K562 (cell line): ENCODE measurements around the gene ETS2. TPM values are rescaled to one million over a fixed set of nuclear protein-coding genes. Genes with fewer than 3 reads are reported as not detected.

Experiments used
- ATF1 ChIP-seq, 2 experiments: fragments of 450-650 bp in 1 of 2; IDR thresholded peaks; 2 replicates each; pipeline ENCODE4 v1.6.1; 2016; ENCODE audit warnings: missing compliant biosample characterization in 1 of 2, missing genetic modification characterization in 1 of 2
- BDP1 ChIP-seq: IDR thresholded peaks from 3 replicates; pipeline ENCODE4 v1.6.1; 2011; ENCODE audit not compliant: insufficient read length, insufficient read depth
- CREBBP ChIP-seq: IDR thresholded peaks from one replicate; pipeline ENCODE4 v1.6.1; 2012; ENCODE audit warnings: low read depth, mild to moderate bottlenecking, control low read depth, inconsistent platforms, low read length
- DMBX1 ChIP-seq: fragments of 250-450 bp; sonication (Bioruptor Pico); IDR thresholded peaks from 2 replicates; pipeline ENCODE4 v1.8.0; 2022; ENCODE audit warnings: inconsistent platforms, mild to moderate bottlenecking, moderate library complexity, borderline replicate concordance
- E2F6 ChIP-seq, 2 experiments: IDR thresholded peaks; 2 replicates each; pipeline ENCODE4 v1.6.1; 2011; ENCODE audit warnings: borderline replicate concordance in 1 of 2, control low read depth in 1 of 2, low read depth in 1 of 2, low read length in 1 of 2, mild to moderate bottlenecking in 1 of 2, mixed read lengths in 1 of 2, moderate library complexity in 1 of 2; ENCODE audit not compliant: insufficient read depth in 1 of 2, insufficient read length in 1 of 2, poor library complexity in 1 of 2, severe bottlenecking in 1 of 2; ENCODE audit errors: extremely low read depth in 1 of 2
- GATAD2B ChIP-seq: fragments of 450-650 bp; IDR thresholded peaks from 2 replicates; pipeline ENCODE4 v1.6.1; 2017; ENCODE audit warnings: mild to moderate bottlenecking, borderline replicate concordance
- GTF2F1 ChIP-seq: IDR thresholded peaks from 2 replicates; pipeline ENCODE4 v1.6.1; 2011; ENCODE audit warnings: low read depth, low read length, improper control_type of control experiment
- HDAC1 ChIP-seq, 2 experiments: fragments of 450-650 bp; IDR thresholded peaks; 2 replicates each; pipeline ENCODE4 v1.6.1; 2016 to 2017; ENCODE audit warnings: inconsistent platforms in 1 of 2, mild to moderate bottlenecking in 1 of 2, moderate library complexity in 1 of 2
- HOXB6 ChIP-seq: fragments of 250-450 bp; sonication (Bioruptor Pico); IDR thresholded peaks from 2 replicates; pipeline ENCODE4 v1.5.1; 2022; ENCODE audit warnings: mild to moderate bottlenecking, borderline replicate concordance
- MYNN ChIP-seq, 2 experiments: sonication (generic); formaldehyde crosslinking in 1 of 2; IDR thresholded peaks; 2 replicates each; pipeline versions ENCODE4 v1.5.0 to v1.6.1; 2016 to 2020; ENCODE audit warnings: antibody characterized with exemption in 1 of 2, missing genetic modification reagents in 1 of 2
- PATZ1 ChIP-seq: fragments of 250-450 bp; sonication (Bioruptor Pico); IDR thresholded peaks from 2 replicates; pipeline ENCODE4 v1.5.0; 2020; ENCODE audit warnings: mild to moderate bottlenecking, borderline replicate concordance
- RB1 ChIP-seq: fragments of 450-650 bp; IDR thresholded peaks from 2 replicates; pipeline ENCODE4 v1.6.1; 2017; ENCODE audit warnings: low read depth, mild to moderate bottlenecking
- RBM25 ChIP-seq: fragments of 200-400 bp; formaldehyde crosslinking; IDR thresholded peaks from 2 replicates; pipeline ENCODE4 v1.6.1; 2018; ENCODE audit warnings: low read length, low read depth, moderate library complexity; ENCODE audit not compliant: severe bottlenecking
- RCOR1 ChIP-seq, 2 experiments: IDR thresholded peaks; 2 replicates each; pipeline ENCODE4 v1.6.1; 2012; ENCODE audit warnings: low read depth in 2 of 2, low read length in 2 of 2, borderline replicate concordance in 1 of 2, improper control_type of control experiment in 1 of 2
- SAFB ChIP-seq: fragments of 200-400 bp; formaldehyde crosslinking; IDR thresholded peaks from 2 replicates; pipeline ENCODE4 v1.6.1; 2017; ENCODE audit warnings: low read depth, low read length, borderline replicate concordance
- SNIP1 ChIP-seq: fragments of 450-650 bp; IDR thresholded peaks from 2 replicates; pipeline ENCODE4 v1.7.1; 2017; ENCODE audit warnings: low read depth, mild to moderate bottlenecking
- TCF7L2 ChIP-seq: fragments of 150-350 bp; IDR thresholded peaks from 2 replicates; pipeline ENCODE4 v1.6.1; 2016; ENCODE audit warnings: low read depth, mild to moderate bottlenecking, low read length, moderate library complexity
- ZBTB7A ChIP-seq: IDR thresholded peaks from 2 replicates; pipeline ENCODE4 v1.6.1; 2011; ENCODE audit warnings: low read depth, mild to moderate bottlenecking, low read length, moderate library complexity, borderline replicate concordance; ENCODE audit not compliant: control insufficient read depth
- ZFP30 ChIP-seq: fragments of 250-450 bp; sonication (Bioruptor Pico); IDR thresholded peaks from 2 replicates; pipeline ENCODE4 v1.8.0; 2022; ENCODE audit warnings: moderate library complexity, mild to moderate bottlenecking, inconsistent platforms, borderline replicate concordance
- ZNF239 ChIP-seq: fragments of 250-450 bp; sonication (Bioruptor Pico); IDR thresholded peaks from 2 replicates; pipeline ENCODE4 v1.4.0; 2020; ENCODE audit warnings: mild to moderate bottlenecking
- ZNF253 ChIP-seq: fragments of 250-450 bp; sonication (Bioruptor Pico); conservative IDR thresholded peaks from 2 replicates; pipeline ENCODE4 v1.6.1; 2021; ENCODE audit warnings: mild to moderate bottlenecking
- ZNF444 ChIP-seq: fragments of 250-450 bp; sonication (Bioruptor Pico); IDR thresholded peaks from 2 replicates; pipeline ENCODE4 v1.4.0; 2020; ENCODE audit warnings: mild to moderate bottlenecking, moderate library complexity
- polyA plus RNA-seq, 8 experiments: library from polyadenylated mRNA; depleted of rRNA in 4 of 8; stranded (reverse) in 5 of 8; unstranded in 3 of 8; fragments of >200 nt; fragmentation: Nextera tagmentation in 2 of 8; fragmentation: Illumina TruSeq in 1 of 8; extraction: Ambion mirVana in 2 of 8; extraction: Trizol in 1 of 8; gene quantifications; 2 replicates each; pipeline versions ENCODE4 v1.2.1 to v1.2.3, GENCODE V29; 2011 to 2014; ENCODE audit warnings: inconsistent platforms in 1 of 8, missing spikeins in 1 of 8
- total RNA-seq, 7 experiments: library from RNA; depleted of rRNA in 6 of 7; stranded (reverse); fragments of >200 nt in 6 of 7; fragmentation: Illumina TruSeq in 2 of 7; extraction: Trizol in 2 of 7; gene quantifications; 2 replicates each; pipeline versions ENCODE4 v1.2.1 to v1.2.3, GENCODE V29; 2011 to 2021; ENCODE audit warnings: low replicate concordance in 1 of 7
- TF ChIP-seq, protein P1 (sequence below): fragments of 250-450 bp; sonication (Bioruptor Pico); IDR thresholded peaks from 2 replicates; pipeline ENCODE4 v1.4.0; 2020; ENCODE audit warnings: mild to moderate bottlenecking, moderate library complexity, borderline replicate concordance

Gene ETS2
- total and polyA plus RNA-seq, 9 of the 15 experiments (the other 6 are each of a cell fraction or from before 2014, with no cell fraction given) = 1.7 to 24.4 (median 12.2) TPM

- TF ChIP-seq E2F6 (IDR thresholded peaks at IDR 0.05; ENCODE audit: borderline replicate concordance in 1 of 2, extremely low read depth in 1 of 2, insufficient read depth in 1 of 2, insufficient read length in 1 of 2, low read depth in 1 of 2, low read length in 1 of 2, poor library complexity in 1 of 2, severe bottlenecking in 1 of 2) (no peak), PATZ1 (no peak), SAFB (no peak), BDP1 (no peak), HOXB6 (CRISPR knock-in tag) (no peak), RB1 (peak; percentile 47; the same call in 1 of the 2 replicates), DMBX1 (CRISPR knock-in tag) (no peak), ZNF444 (CRISPR knock-in tag) (no peak), ZFP30 (CRISPR knock-in tag) (no peak), ZNF239 (CRISPR knock-in tag) (no peak), CREBBP (no peak), ATF1 (CRISPR knock-in tag; IDR thresholded peaks at IDR 0.05) (no peak), ATF1 (tag; IDR thresholded peaks at IDR 0.05) (no peak; the same call in 1 of the 2 replicates), TCF7L2 (no peak), RBM25 (no peak), SNIP1 (no peak), GTF2F1 (no peak), HDAC1 (IDR thresholded peaks at IDR 0.05) (no peak), GATAD2B (no peak), RCOR1 (IDR thresholded peaks at IDR 0.05; ENCODE audit: borderline replicate concordance in 1 of 2, low read depth in 2 of 2, low read length in 2 of 2) (peak in 1 of 2 experiments; percentile 67; a peak in 2 of 4 replicates), MYNN (IDR thresholded peaks at IDR 0.05) (no peak), MYNN (CRISPR knock-in tag; IDR thresholded peaks at IDR 0.05) (no peak), ZNF253 (CRISPR knock-in tag) (no peak), ZBTB7A (no peak)
- TF ChIP-seq, protein P1, sequence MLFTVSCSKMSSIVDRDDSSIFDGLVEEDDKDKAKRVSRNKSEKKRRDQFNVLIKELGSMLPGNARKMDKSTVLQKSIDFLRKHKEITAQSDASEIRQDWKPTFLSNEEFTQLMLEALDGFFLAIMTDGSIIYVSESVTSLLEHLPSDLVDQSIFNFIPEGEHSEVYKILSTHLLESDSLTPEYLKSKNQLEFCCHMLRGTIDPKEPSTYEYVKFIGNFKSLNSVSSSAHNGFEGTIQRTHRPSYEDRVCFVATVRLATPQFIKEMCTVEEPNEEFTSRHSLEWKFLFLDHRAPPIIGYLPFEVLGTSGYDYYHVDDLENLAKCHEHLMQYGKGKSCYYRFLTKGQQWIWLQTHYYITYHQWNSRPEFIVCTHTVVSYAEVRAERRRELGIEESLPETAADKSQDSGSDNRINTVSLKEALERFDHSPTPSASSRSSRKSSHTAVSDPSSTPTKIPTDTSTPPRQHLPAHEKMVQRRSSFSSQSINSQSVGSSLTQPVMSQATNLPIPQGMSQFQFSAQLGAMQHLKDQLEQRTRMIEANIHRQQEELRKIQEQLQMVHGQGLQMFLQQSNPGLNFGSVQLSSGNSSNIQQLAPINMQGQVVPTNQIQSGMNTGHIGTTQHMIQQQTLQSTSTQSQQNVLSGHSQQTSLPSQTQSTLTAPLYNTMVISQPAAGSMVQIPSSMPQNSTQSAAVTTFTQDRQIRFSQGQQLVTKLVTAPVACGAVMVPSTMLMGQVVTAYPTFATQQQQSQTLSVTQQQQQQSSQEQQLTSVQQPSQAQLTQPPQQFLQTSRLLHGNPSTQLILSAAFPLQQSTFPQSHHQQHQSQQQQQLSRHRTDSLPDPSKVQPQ = no peak
Observed at GRCh38 chr21:38804789-38805327, 871 bp upstream of the ETS2 start (continued).
